ENCODE data around the gene SOBP.
A peak's percentile ranks its signal among the peaks of the same experiment; 100 is the strongest.

SOBP gene

DNA sequence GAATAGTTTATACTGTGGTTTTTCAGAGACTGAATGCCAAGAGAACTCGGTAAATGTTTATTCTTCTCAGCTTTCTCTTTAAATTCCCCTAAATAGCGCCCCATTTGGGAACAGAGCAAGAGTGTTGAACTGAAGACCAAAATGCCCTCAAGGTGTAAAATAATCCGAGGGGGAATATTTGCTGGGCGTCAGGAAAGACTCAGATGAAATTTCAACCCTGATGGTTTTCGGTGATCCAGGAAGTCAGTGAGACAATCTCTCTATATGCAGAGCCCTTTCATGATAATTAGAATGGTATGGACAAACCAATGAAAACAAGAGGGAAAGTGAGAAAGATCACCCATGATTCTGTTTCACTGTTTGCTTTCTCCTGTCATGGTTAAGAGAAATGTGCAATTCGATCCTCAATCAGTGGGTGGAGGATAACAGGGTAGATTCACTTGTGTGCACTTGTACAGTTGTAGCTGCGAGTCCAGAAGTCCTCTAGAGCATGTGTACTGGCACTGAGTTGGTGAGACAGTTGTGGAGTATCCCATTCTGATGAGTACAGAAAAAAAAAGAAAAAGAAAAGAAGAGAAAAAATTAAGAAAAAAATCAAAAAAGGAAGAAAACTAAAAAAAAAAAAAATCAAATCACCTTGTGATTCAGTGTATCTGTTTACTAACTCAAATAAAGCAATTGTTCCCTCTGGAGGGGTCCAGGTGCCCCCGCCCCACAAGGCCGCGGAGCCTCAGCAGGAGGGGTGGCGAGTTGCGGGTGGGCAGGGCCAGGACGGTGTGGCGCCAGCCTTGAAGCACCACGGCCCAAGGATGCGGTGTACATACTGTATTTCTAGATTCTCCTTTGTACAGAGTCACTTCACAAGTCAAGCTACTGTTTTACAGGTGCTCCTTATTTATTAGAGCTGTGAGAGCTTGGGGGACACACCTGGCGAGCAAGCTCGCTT, 169.3 kb downstream of the SOBP start:
- DNase-seq (ENCODE audit: low spot score) = no peak

DNA sequence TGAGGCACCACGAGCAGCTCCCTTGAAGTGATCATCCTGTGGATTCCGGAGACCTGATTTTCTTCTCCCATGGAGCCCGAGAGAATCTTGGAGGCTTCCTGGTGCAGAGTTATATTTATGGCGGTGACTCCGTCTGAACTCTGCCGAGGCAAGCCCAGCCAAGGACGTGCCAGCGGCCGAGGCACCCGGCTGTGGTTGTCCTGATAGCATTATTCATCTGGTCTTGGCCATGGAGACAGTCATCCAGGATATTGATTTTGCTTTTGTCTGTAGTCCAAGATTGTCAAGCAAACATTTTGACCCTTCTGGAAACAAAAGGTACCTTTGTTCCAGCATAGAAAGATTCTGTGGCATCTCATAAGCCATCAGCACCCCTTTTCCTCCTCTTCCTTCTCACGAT, 170.9 kb downstream of the SOBP start:
- DNase-seq (ENCODE audit: low spot score) = no peak

DNA sequence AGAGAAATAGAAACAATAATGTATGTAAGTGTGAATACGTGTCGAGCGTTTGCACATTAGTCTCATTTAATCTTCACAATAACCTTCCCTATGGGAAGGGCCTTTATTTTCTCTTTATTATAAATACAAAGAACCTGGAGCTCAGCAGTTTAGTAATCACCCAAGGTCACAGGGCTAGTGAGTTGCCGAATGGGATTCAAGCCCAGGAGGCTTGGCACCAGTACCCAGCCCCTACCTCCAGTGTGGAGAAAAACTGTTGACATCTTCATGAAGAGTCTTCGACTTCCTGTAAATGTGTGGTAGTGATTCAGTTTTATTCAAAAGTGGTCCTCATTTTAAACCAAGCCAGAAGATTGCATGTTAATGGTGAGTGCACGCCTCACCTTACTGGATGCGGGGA, 171.4 kb downstream of the SOBP start:
- DNase-seq (ENCODE audit: low spot score) = no peak

DNA sequence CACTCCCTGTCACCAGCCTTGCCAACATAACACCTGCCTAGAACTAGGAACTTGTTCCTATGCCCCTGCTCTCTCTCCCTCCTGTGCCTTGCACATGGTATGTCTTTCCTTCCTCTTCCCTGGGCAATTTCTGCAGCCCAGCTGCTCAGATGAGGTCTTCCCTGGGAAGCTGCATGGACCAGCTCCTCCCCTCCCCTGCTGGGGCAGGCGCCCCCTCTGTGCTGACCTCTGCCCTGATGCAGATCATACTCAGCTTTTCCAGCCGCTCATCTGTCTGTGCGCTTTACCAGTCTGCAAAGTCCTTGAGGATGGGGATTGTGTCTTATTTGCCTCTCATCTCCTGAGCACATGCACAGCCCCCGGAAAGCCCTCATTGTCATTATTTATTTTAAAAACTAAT, 172.4 kb downstream of the SOBP start:
- DNase-seq (ENCODE audit: low spot score) = no peak

DNA sequence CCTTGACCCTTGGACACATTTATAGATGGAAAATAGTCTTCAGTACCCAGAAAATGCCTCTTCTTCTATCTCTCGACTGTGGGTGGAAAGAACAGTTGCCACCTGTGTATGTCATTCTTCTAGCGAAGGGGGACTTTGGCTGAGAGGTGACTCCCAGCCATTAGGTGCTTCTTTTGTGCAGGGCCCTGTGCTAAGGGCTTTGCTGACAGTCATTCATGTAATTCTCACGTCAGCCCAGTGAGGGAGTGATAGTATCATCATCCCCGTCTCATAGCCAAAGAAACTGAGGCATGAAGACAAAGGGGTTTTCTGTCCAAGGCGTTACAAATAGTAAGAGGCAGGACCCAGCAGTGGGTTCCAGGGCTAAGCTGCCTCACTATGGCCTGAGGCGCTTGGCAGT, 173.4 kb downstream of the SOBP start:
- DNase-seq (ENCODE audit: low spot score) = no peak

DNA sequence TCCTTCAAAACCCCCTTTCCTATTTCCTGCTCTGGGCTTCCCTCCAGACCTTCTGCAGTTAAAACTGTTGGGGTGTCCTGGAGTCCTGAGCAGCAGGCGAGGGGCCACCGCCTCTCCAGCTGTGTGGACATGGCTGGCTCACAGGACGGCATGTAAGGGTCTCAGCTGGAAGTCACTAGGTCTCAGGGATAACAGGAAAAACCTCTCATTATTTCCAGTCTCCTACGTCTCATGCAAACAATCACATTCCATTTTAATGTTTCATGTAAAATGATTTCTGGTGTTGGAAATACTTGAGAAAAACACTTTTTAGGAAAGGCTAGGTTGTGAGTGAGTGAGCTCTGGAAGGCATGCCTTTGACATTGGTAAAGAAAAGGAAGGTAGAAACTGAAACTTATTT, 175.5 kb downstream of the SOBP start:
- DNase-seq (ENCODE audit: low spot score) = no peak

DNA sequence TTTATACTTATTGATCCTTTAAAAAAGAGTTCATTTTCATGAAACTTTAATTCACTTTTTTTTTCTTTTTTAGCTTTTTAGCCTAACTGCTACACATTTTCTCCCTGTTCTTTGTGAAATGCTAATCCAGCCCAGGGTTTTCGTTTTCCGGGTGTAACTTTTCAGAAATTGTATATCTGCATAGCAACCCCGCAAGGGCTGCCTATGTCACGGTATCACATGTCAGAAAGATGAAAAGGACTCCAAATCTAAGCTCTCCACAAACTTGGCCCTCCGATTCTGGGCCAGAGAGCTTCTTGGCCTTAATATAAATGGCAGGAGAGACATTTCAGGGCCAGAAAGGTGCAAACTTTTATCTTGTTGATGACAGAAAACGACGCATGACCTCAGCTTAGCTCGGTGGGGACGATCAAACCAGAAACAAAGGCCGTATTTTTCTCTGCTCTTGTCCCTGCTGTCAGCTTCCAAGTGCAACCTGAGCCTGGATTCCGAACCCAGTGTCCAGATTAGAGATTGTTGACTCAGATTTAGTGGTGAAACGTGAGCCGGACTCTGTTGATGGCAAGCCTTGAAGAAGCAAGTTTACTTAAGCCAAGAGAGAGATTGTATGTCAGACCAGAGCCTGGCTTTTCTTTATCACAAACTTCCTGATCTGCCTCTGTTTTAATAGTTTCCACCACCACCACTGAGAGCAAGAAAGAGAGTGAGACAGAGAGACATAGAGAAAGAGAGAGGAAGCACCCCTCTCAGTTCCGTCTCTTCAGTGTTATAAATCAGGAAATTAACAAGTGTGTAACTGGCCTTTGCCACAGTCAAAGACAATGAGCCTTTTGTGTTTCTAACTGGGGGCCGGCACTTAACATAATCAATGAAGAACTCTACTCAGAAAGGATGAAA, 176.4 kb downstream of the SOBP start:
- no peak for DNase-seq (ENCODE audit: low spot score)

DNA sequence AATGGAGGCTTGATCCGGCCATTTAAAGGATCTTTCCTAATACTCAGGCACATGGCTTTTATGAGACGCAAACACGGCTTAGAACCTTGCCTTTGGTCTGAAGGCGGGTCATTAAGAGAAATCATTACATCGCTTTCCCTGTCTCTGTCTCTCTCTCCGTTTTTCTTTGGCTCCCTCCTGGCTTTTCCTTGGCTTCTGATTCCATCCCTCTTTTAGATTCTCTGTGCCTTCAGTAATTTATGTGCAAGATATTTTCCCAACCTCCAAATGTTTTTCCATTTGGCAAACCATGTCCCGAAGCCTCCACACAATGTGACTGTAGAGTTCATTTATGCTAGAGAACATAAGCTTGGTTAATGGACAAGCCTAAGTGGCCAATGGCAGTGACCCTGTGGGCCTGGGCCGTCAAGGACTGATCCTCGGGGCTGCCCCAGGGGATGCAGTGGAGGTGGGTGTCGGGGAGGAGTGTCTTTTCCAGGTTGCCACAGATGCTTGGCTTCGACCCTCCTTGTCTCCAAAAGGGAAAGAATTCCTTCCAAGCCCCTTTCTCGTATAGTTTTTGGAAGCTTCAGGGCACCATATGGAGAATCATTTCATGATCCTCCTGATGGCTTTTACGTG, 177.2 kb downstream of the SOBP start:
- DNase-seq (ENCODE audit: low spot score) = no peak

DNA sequence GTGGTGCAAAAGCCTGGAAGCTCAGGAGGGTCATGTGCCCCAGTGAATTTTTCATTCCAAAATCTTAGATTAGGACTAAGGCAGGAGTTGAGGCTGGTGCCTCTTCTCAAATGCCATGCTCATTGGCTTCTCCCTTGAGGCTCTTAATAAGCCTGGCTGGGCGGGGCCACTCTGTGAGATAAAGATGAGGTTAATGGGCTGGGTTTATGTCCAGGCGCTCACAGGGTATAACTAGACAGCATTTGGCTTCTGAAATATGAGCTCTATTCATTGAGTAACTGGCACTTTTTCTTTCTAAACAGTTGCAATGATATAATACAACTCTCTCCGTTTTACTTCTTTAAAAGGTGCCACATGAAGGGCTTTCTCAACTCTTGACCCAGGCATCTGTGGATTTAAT, 177.9 kb downstream of the SOBP start:
- no peak for DNase-seq (ENCODE audit: low spot score)

DNA sequence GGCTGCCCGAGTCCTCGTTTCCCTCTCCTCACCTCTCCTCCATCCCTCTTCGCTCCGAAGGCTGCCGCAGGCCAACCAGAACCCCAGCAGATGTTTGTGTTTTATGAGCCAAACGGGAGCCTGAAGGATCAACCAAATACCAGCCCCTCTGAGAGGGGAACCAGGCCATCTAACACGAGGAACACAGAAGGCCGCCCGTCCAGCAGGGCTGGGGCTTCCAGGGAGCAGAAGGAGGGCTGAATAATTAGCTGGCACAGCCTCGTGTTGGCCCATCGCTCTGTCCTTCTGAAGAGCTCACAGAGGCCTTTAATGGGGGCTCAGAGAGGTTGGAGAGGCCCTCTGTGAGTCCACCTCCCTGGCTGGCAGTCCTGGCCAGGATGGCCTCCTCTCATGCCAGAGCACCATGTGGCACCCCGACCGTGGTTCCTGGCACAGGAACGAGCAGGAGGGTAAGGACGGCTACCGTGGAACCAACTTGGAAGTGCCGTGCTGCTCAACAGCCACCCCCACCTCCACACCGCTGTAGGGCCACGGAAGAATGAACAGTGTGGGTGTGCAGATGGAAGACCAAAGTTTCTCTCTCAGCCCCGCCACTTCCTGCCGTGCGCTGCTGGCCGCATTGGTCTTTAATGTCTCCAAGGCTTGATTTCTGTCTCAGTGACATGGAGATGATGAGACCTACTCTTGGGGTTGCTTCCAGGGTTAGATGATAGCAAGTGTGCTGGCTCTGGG, 179.0 kb downstream of the SOBP start:
- DNase-seq (ENCODE audit: low spot score) = no peak

DNA sequence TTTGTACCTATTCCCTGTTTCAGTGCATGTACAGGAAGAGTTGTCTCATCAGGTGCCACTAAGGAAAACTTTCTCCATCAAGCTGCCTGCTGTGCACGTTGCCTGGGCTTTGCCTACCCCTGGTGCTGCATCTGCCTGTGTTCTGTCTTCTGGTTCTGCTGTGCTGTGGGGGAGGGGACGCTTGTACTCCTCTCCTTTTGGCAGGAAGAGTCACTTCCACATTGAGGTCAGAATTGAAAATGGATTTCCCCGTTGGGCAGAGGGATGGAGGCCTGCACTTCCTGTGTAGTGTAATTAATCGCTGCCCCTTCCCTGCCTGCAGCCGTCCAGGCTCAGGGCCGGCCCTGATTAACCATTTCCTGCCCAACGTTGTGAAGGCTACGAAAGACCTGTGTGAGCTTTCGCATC, 180.9 kb downstream of the SOBP start:
- peak; percentile 12 for DNase-seq (ENCODE audit: low spot score)

DNA sequence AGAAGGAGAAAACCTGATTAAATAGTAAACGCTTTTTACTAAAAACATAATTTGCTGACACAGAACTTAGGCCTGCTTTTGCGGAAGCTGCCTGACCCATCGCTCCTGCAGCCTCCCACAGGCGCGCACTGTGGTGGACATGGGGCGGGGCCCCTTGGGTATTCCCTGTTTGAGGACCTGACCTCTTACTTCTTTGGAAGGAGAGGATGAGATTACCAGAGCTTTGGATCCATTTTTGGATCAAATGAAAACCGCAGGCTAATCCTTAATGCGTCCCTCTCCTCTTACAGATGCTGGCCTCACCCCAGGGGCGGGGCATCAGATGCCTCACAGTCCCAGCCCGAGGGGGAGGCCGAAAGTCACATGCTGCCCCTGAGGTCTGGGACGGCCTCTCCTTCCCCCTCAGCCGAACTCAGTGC, 183.2 kb downstream of the SOBP start:
- no peak for DNase-seq (ENCODE audit: low spot score)

DNA sequence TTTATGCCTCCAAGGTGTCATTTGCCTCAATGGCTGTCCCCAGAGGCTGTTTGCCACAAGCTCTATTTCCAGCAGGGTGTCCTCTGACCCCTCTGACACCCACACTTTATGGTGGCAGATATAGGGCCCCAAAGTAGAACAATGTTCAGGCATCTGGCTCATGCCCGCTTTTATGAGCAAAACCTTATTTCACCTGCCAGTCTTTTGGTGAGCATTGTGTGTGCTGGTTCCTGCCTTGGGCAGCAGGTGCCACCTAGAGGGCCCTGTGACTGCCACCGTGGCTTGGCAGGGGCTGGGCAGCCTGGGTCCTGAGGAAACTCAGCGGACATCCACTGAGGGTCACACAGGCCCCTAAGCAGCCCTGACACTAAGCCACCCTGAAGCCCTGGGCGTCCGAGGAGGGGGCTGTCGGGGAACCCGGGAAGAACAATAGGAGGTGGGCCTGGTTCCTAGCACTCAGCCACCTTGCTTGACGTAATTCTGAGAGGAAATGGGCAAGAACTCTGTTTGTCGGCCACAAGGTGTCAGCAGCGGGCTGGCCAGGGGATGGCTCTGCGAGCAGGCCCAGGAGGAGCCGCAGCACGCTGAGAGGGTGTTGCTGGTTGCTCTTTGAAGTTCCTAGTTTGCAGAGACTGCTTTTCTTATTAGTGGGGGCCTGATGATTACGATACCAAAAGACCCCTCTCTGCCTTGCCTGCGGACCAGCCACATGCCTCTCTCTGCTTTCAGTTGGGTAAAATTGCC, 185.2 kb downstream of the SOBP start:
- DNase-seq (ENCODE audit: low spot score) = peak; percentile 87

DNA sequence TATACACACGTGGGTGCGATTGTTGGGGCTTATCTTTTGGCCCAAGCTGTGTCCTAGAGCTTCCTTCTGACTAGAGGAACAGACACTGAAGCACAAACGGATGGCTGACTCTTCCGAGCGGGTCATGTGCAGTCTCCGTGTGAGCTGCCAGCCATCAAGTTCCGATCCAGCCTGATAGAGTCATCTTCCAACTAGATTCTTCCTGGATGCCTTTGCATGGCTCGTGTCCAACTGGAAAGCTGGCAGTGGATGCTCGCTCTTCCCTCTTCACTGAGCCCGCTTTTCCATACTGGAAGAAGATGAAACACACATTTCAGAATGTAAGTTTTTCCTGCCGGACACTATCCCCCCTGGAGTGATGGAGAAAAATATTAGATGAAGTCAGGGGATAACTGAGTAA, 186.1 kb downstream of the SOBP start:
- DNase-seq (ENCODE audit: low spot score) = no peak

DNA sequence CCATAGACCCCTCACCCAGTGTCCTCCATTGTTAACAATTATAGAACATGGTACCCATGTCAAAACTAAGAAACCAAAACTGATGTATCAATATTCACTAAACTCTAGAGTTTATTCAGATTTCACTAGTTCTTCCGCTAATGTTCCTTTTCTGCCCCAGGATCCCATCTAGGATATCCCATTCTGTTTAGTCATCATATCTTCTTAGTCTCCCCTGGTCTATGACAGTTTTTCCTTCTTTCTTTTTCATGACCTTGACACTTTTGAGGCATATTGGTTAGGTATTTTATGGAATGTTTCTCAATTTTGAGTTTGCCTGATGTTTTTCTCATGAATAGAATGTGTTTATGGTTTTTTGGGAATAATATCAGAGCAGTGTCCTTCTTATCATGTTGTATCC, 187.5 kb downstream of the SOBP start:
- no peak for DNase-seq (ENCODE audit: low spot score)

DNA sequence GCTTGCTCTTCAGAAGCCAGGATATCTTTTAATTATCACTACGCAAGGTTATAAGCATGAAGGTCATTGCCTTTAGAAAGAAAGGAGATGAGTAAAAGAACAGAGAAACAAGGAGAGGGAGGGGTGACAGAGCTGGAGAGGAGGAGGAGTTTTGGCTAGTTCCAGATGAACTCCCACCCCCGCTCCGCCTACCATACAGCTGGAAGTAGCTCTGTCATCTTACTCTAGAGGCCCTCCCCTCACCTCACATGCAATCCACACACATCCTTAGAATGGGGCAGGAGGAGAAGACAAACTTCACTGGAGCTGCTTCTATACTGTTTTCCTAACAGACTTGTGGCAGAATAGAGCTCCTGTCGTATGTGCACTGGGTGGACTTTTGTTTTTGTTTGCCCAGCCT, 189.5 kb downstream of the SOBP start:
- DNase-seq (ENCODE audit: low spot score) = no peak

DNA sequence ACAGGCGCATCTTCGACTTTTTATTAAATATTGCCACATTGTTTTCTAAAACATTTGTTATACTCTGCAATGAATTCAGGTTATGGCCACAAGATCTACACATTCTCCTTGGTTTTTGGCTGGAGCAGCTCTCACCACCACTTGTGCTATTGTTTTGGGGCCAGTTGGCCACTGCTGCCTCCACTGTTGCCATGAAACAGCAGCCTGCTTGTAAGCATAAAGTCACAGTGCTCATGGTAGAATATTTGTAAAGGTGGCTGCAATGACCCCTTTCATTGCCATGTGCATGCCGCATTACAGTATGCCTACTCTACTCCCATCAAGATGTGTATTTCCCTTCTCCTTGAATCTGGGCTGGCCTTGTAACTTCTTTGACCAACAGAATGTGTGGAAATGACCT, 192.8 kb downstream of the SOBP start:
- no peak for DNase-seq (ENCODE audit: low spot score)

DNA sequence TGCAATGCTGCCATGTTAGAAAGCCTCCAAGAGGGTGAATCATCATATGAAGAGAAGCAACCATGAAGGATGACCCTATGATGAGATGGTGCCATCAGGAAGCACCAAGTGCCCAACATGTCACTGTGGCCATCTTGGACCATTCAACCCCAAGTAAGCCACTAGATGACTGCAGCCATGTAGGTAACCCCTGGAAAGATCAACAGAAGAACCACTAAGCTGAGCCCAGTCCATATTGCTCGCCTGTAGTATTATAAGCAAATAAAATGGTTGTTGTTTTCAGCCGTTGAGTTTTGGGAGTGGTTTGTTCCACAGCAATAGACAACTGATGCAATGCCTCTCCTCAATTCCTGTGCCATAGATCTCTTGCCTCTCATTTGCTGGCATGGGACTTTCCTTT, 193.3 kb downstream of the SOBP start:
- DNase-seq (ENCODE audit: low spot score) = no peak

DNA sequence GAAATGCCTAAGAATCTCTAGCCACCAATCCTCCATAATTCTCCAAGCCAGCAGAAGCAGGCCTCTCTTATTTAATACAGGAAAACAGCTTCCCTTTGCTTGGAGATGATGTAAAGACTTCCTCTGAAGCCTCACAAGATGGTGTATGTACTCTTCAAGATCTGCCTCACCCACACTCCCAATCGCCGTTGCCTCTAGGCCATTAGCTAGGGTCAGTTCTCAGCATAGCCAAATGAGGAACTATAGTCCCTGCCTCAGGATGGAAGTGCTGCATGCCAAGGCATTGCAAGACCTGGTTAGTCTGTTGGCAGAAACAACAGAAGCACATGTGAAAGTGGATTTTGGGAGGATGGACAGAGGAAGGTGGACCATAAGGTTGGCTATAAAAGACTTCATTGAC, 195.1 kb downstream of the SOBP start:
- no peak for DNase-seq (ENCODE audit: low spot score)

DNA sequence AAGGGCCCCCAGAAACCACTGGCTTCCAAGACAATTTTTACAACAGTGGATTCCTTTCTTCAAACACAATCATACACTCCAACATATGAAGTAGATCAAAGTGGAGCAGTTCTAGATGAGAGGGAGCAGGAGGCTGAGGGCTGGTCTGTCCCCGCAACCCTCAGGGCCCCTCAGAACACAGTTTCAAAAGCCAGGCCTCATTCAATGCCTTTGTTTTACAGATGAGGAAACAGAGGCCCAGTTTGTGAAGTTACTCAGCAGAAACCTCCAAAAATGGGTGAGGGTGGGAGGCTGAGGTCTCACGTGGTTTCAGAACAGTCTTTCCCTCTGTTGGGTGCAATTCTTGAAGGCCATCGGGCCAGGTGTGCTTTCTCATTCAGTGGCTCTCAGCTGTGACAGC, 199.3 kb downstream of the SOBP start:
- no peak for DNase-seq (ENCODE audit: low spot score)

DNA sequence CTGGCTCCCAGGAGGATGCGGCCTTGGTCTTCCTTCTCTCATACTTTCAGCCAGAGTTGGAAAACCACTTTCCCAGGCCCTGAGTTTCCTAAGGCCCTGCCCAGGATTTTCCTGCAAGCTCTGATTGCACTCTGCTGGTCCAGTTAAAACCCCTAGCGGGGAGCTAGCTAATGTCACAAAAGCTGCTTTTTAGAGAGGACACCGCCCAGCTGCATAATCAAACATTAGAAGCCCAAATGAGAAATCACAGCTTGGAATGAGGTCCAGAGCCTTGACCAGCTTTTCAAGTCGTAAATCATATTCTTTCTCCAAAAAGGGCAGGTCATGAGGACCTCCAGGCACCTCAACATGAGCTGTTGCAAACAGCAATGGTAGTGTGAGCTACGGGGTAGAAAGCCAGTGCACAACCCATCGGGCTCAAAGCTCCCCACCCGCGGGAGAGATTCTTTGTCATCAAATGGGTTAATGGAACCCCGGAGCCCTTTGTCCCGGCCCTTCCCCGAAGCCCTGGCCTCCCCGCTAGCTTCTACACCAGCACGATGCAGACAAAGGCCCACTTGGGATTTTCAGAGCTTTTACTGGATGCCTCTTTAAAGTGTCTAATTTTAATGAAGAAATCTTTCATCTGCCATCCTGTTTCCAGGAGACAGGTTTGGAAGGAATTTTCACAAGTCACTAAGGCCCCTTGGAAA, 200.2 kb downstream of the SOBP start:
- no peak for DNase-seq (ENCODE audit: low spot score)

All from RKO (cell line).